Naive thymus-derived CD8-positive, alpha-beta T cell (primary cell): ENCODE results near the gene NUP42. TPM values are rescaled to one million over a fixed set of nuclear protein-coding genes. Genes with fewer than 3 reads are reported as not detected.
"Not testable (repeated sequence)": the region's sequence is repeated elsewhere in the genome, so short reads cannot be mapped to it uniquely, and the experiment has no call there.

ENCODE experiments used
- ATAC-seq, 2 donors: fragments of 150-1000 bp; cut with Tn5 transposase in 1 of 2; sonication (Bioruptor Pico), chemical (Tn5 transposase) in 1 of 2; 1 replicate in 1 of 2; 2 replicates in 1 of 2; pipeline ENCODE4 v1.10.0; 2021; ENCODE audit warnings: mild to moderate bottlenecking in 2 of 2, moderate library complexity in 2 of 2
- POLR2A ChIA-PET: fragments of 350-600 bp; sonication (Branson Sonifier 250); formaldehyde crosslinking; loops from one replicate; lab custom pipeline; 2021; ENCODE audit warnings: antibody characterized with exemption; lab: Charles Lee
- DNase-seq, 10 donors: peaks; one replicate each; pipeline versions ENCODE4 v3.0.0 to v3.0.0-alpha.2; 2020 to 2022
- H3K27ac Mint-ChIP-seq, 10 donors: one replicate each; pipeline ENCODE4 v1.8.0; 2020 to 2022; ENCODE audit warnings: mild to moderate bottlenecking in 10 of 10, mixed read lengths in 10 of 10, moderate library complexity in 4 of 10, inconsistent platforms in 1 of 10
- H3K27me3 Mint-ChIP-seq, 5 donors: one replicate each; pipeline ENCODE4 v1.8.0; 2021 to 2022; ENCODE audit warnings: mixed read lengths in 5 of 5
- H3K36me3 Mint-ChIP-seq, 3 donors: one replicate each; pipeline ENCODE4 v1.8.0; 2020 to 2022; ENCODE audit warnings: mixed read lengths in 3 of 3, mild to moderate bottlenecking in 2 of 3, inconsistent platforms in 1 of 3
- H3K4me1 Mint-ChIP-seq, 4 donors: one replicate each; pipeline ENCODE4 v1.8.0; 2021 to 2022; ENCODE audit warnings: mixed read lengths in 4 of 4
- H3K4me3 Mint-ChIP-seq, 10 donors: one replicate each; pipeline ENCODE4 v1.8.0; 2020 to 2022; ENCODE audit warnings: mild to moderate bottlenecking in 10 of 10, mixed read lengths in 10 of 10, moderate library complexity in 6 of 10, inconsistent platforms in 1 of 10
- H3K9me3 Mint-ChIP-seq, 9 donors: one replicate each; pipeline ENCODE4 v1.8.0; 2020 to 2022; ENCODE audit warnings: mixed read lengths in 9 of 9, mild to moderate bottlenecking in 3 of 9, inconsistent platforms in 1 of 9, moderate library complexity in 1 of 9
- polyA plus RNA-seq, 3 donors: library from polyadenylated mRNA; unstranded; fragments of 300-500 nt; fragmentation: Illumina TruSeq; gene quantifications; one replicate each; pipeline ENCODE4 v1.2.3, GENCODE V29; 2021
- total RNA-seq, 8 experiments: library from RNA in 2 of 8; stranded (reverse) in 2 of 8; gene quantifications; one replicate each; pipeline ENCODE4 v1.2.3 and lab custom pipeline; 2021 to 2026

The NUP42 gene
- total and polyA plus RNA-seq, 5 experiments from 2014 or later, result 28.2 to 39.2 (median 31.1) TPM

GRCh38 chr7:23183279-23184012, 1.6 kb downstream of the NUP42 start:
- peaks cover 9 to 47% (median 38%) of the 10 kb centered on the region in 4 donors for H3K4me1 Mint-ChIP-seq
- ATAC-seq (no peak), DNase-seq (no peak)
- H3K9me3 Mint-ChIP-seq, result no peaks in the 10 kb centered on the region
- peak overlapping the region; percentile 31 to 100 (median 82) for H3K27ac Mint-ChIP-seq
- POLR2A ChIA-PET, result interaction anchor here (0.7 to 3.6 kb wide), 5 partner anchors 22 to 1386 kb away, joined by 3 to 47 read pairs (median 7); partner anchors contain the start of gene KLHL7
- peak overlapping the region; percentile 72 to 100 (median 98) for H3K4me3 Mint-ChIP-seq
- H3K36me3 Mint-ChIP-seq, result peaks cover 0 to 29% (median 5%) of the 10 kb centered on the region in 3 donors
- peaks cover 0 to 3% (median 0%) of the 10 kb centered on the region in 5 donors for H3K27me3 Mint-ChIP-seq

- no peaks in the 10 kb centered on the region for H3K9me3 Mint-ChIP-seq
- H3K27me3 Mint-ChIP-seq, result peaks cover 0 to 3% (median 0%) of the 10 kb centered on the region in 5 donors
- peak overlapping the region in 5 of 10 donors; percentile 42 to 100 (median 57) for H3K27ac Mint-ChIP-seq
- POLR2A ChIA-PET, result interaction anchor here (0.9 to 1.0 kb wide), 2 partner anchors 21 to 78 kb away, joined by 3 read pairs; no protein-coding TSS in a partner anchor
- H3K36me3 Mint-ChIP-seq, result peaks cover 0 to 37% (median 7%) of the 10 kb centered on the region in 3 donors
- H3K4me3 Mint-ChIP-seq, result peak overlapping the region in 7 of 10 donors; percentile 7 to 100 (median 51)
- DNase-seq, result no peak
- ATAC-seq, result no peak
- H3K4me1 Mint-ChIP-seq, result peaks cover 9 to 49% (median 39%) of the 10 kb centered on the region in 4 donors
These were observed 2.4 kb downstream of the NUP42 start for GRCh38 chr7:23184291-23184690.

- Mint-ChIP-seq H3K4me3 (peak overlapping the region in 3 of 10 donors; percentile 7 to 32 (median 7)), H3K9me3 (no peaks in the 10 kb centered on the region), H3K36me3 (peaks cover 0 to 42% (median 8%) of the 10 kb centered on the region in 3 donors), H3K27ac (peak overlapping the region in 3 of 10 donors; percentile 35 to 100 (median 57)), H3K27me3 (peaks cover 0 to 3% (median 0%) of the 10 kb centered on the region in 5 donors), H3K4me1 (peaks cover 9 to 49% (median 40%) of the 10 kb centered on the region in 4 donors)
- no peak for DNase-seq
- ATAC-seq, result no peak
- POLR2A ChIA-PET, result interaction anchor here (0.6 to 0.9 kb wide), 2 partner anchors 79 to 129 kb away, joined by 3 read pairs; no protein-coding TSS in a partner anchor
These were observed 3.0 kb downstream of the NUP42 start for GRCh38 chr7:23184709-23185359.

GRCh38 chr7:23185980-23186379, 4.1 kb downstream of the NUP42 start:
- Mint-ChIP-seq H3K27me3 (peaks cover 0 to 3% (median 0%) of the 10 kb centered on the region in 5 donors), H3K4me3 (no peak overlapping the region), H3K36me3 (peaks cover 0 to 51% (median 8%) of the 10 kb centered on the region in 3 donors), H3K27ac (no peak overlapping the region), H3K4me1 (peaks cover 11 to 44% (median 34%) of the 10 kb centered on the region in 4 donors), H3K9me3 (no peaks in the 10 kb centered on the region)
- ATAC-seq (no peak), DNase-seq (no peak)
- POLR2A ChIA-PET, result no interaction called here

- H3K4me3 Mint-ChIP-seq, result no peak overlapping the region
- POLR2A ChIA-PET, result no interaction called here
- peaks cover 0 to 74% (median 17%) of the 10 kb centered on the region in 3 donors for H3K36me3 Mint-ChIP-seq
- H3K4me1 Mint-ChIP-seq, result peaks cover 0 to 12% (median 6%) of the 10 kb centered on the region in 4 donors
- DNase-seq (no peak), ATAC-seq (no peak)
- H3K27ac Mint-ChIP-seq, result peak overlapping the region in 1 of 10 donors; percentile 0
- no peaks in the 10 kb centered on the region for H3K27me3 Mint-ChIP-seq
- H3K9me3 Mint-ChIP-seq, result no peaks in the 10 kb centered on the region
These were observed 9.2 kb downstream of the NUP42 start for GRCh38 chr7:23191022-23191421.

GRCh38 chr7:23193650-23194227, 11.9 kb downstream of the NUP42 start:
- ATAC-seq, H3K4me1 Mint-ChIP-seq, H3K27me3 Mint-ChIP-seq, H3K4me3 Mint-ChIP-seq, H3K27ac Mint-ChIP-seq, POLR2A ChIA-PET, H3K9me3 Mint-ChIP-seq, DNase-seq: not testable (repeated sequence)
- H3K36me3 Mint-ChIP-seq, result peaks cover 5 to 70% (median 19%) of the 10 kb centered on the region in 3 donors

GRCh38 chr7:23196306-23196705, 14.5 kb downstream of the NUP42 start:
- Mint-ChIP-seq H3K36me3 (peaks cover 9 to 72% (median 39%) of the 10 kb centered on the region in 3 donors), H3K27me3 (no peaks in the 10 kb centered on the region)
- POLR2A ChIA-PET, result interaction anchor here (0.6 kb wide), 1 partner anchor 324 kb away, joined by 3 read pairs; no protein-coding TSS in a partner anchor

GRCh38 chr7:23197745-23198144, 15.9 kb downstream of the NUP42 start:
- POLR2A ChIA-PET, result not testable (repeated sequence)

More at GRCh38 chr7:23196306-23196705, 14.5 kb downstream of the NUP42 start:
- DNase-seq (no peak), ATAC-seq (no peak)
- H3K4me3 Mint-ChIP-seq, result no peak overlapping the region
- peaks cover 0 to under 1% (median 0%) of the 10 kb centered on the region in 4 donors for H3K4me1 Mint-ChIP-seq
- H3K27ac Mint-ChIP-seq, result no peak overlapping the region
- no peaks in the 10 kb centered on the region for H3K9me3 Mint-ChIP-seq

GRCh38 chr7:23200331-23200730, 18.5 kb downstream of the NUP42 start:
- no peaks in the 10 kb centered on the region for H3K9me3 Mint-ChIP-seq
- POLR2A ChIA-PET, result no interaction called here
- no peak overlapping the region for H3K4me3 Mint-ChIP-seq
- no peak for DNase-seq
- peaks cover 0 to 4% (median under 1%) of the 10 kb centered on the region in 5 donors for H3K27me3 Mint-ChIP-seq
- ATAC-seq, result no peak
- H3K36me3 Mint-ChIP-seq, result peaks cover 9 to 77% (median 50%) of the 10 kb centered on the region in 3 donors
- H3K27ac Mint-ChIP-seq, result no peak overlapping the region
- H3K4me1 Mint-ChIP-seq, result peaks cover 0 to 3% (median under 1%) of the 10 kb centered on the region in 4 donors

More at GRCh38 chr7:23197745-23198144, 15.9 kb downstream of the NUP42 start:
- not testable (repeated sequence) for DNase-seq, H3K4me3 Mint-ChIP-seq, H3K4me1 Mint-ChIP-seq, H3K27me3 Mint-ChIP-seq, H3K9me3 Mint-ChIP-seq, ATAC-seq
- peaks cover 9 to 70% (median 45%) of the 10 kb centered on the region in 3 donors for H3K36me3 Mint-ChIP-seq
- H3K27ac Mint-ChIP-seq, result peak overlapping the region in 1 of 10 donors; percentile 40

GRCh38 chr7:23204241-23204640, 22.4 kb downstream of the NUP42 start:
- ATAC-seq, result no peak
- Mint-ChIP-seq H3K9me3 (no peaks in the 10 kb centered on the region), H3K36me3 (peaks cover 4 to 50% (median 45%) of the 10 kb centered on the region in 3 donors), H3K27ac (no peak overlapping the region), H3K4me3 (no peak overlapping the region), H3K4me1 (peaks cover 0 to 11% (median 7%) of the 10 kb centered on the region in 4 donors), H3K27me3 (peaks cover 7 to 22% (median 15%) of the 10 kb centered on the region in 5 donors)
- DNase-seq, result no peak
- POLR2A ChIA-PET, result no interaction called here

GRCh38 chr7:23205577-23205908, 23.7 kb downstream of the NUP42 start:
- peaks cover 11 to 22% (median 15%) of the 10 kb centered on the region in 5 donors for H3K27me3 Mint-ChIP-seq
- ATAC-seq (no peak), DNase-seq (no peak)
- H3K36me3 Mint-ChIP-seq, result peaks cover 0 to 37% (median 32%) of the 10 kb centered on the region in 3 donors
- no peaks in the 10 kb centered on the region for H3K9me3 Mint-ChIP-seq
- peaks cover 0 to 11% (median 7%) of the 10 kb centered on the region in 4 donors for H3K4me1 Mint-ChIP-seq
- peak overlapping the region in 7 of 10 donors; percentile 11 to 77 (median 62) for H3K4me3 Mint-ChIP-seq
- peak overlapping the region in 3 of 10 donors; percentile 54 to 95 (median 90) for H3K27ac Mint-ChIP-seq
- POLR2A ChIA-PET, result interaction anchor here (0.6 to 1.9 kb wide), 5 partner anchors 21 to 284 kb away, joined by 3 to 10 read pairs (median 3); partner anchors contain the start of genes KLHL7 and NUP42
